Measurements from ENCODE around the gene CCDC27. TPM values are rescaled to one million over a fixed set of nuclear protein-coding genes. Genes with fewer than 3 reads are reported as not detected.

The CCDC27 gene
- total RNA-seq, 4 donors from 2014 or later = not detected

DNA sequence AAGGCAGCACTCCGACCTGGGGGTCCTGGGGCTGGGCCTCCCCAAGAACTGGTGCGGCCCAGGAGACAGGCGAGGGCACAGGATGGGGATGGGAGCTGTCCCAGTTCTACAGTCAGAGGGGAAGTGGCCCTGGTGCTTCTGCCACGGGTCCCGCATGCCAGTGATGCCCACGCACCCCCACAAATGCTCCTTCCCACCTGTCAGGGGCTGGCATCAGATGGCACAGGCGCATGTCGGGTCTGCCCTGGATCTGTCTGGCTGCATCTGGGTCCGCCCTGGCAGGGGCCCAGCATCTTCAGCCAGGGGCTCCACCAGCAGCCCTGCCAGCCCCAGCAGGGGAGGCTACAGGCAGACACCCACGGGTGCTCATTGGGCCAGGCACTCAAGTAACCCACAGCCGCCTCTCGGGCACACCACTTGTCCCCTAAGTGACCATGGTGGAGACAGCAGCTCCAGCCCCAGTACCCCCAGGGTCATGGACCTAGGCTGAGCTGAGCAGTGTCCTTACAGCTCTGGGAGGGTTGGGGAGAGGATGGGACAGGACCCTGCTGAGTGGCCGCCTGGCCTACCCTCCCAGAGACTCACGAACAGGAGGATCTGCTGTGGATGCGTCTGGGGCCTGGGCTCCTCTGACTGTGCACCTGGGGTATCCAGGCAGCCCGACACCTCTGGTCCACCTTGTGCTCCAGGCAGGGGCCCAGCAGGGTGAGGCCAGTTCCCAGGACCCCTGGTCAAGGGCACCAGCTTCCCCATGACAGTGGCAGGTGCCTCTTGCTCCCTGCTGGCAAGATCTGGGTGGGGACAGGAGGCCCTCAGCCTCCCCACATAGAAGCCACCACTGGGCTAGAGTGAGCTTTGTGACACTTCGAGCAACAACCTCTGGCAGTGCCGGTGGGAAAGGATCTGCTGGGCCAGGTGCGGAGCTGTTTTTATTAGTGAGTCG is 25.7 kb downstream of the CCDC27 start:
- intact Hi-C loops (cut with DNase I; ENCODE audit: low total_unique reads) = no loop called here
- no peak for TF ChIP-seq POLR2A (IDR thresholded peaks at IDR 0.05)
- TF ChIP-seq, protein P1, sequence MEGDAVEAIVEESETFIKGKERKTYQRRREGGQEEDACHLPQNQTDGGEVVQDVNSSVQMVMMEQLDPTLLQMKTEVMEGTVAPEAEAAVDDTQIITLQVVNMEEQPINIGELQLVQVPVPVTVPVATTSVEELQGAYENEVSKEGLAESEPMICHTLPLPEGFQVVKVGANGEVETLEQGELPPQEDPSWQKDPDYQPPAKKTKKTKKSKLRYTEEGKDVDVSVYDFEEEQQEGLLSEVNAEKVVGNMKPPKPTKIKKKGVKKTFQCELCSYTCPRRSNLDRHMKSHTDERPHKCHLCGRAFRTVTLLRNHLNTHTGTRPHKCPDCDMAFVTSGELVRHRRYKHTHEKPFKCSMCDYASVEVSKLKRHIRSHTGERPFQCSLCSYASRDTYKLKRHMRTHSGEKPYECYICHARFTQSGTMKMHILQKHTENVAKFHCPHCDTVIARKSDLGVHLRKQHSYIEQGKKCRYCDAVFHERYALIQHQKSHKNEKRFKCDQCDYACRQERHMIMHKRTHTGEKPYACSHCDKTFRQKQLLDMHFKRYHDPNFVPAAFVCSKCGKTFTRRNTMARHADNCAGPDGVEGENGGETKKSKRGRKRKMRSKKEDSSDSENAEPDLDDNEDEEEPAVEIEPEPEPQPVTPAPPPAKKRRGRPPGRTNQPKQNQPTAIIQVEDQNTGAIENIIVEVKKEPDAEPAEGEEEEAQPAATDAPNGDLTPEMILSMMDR (IDR thresholded peaks at IDR 0.05) = no peak
- H3K27me3 ChIP-seq = no peaks in the 10 kb centered on the region
- no peak overlapping the region for H3K4me3 ChIP-seq
- H3K9me3 ChIP-seq = no peaks in the 10 kb centered on the region
- no peak for DNase-seq
- peaks cover 0 to 6% of the 10 kb centered on the region in 2 donors for H3K4me1 ChIP-seq
- no peak overlapping the region for H3K27ac ChIP-seq
- no peaks in the 10 kb centered on the region for H3K36me3 ChIP-seq

DNA sequence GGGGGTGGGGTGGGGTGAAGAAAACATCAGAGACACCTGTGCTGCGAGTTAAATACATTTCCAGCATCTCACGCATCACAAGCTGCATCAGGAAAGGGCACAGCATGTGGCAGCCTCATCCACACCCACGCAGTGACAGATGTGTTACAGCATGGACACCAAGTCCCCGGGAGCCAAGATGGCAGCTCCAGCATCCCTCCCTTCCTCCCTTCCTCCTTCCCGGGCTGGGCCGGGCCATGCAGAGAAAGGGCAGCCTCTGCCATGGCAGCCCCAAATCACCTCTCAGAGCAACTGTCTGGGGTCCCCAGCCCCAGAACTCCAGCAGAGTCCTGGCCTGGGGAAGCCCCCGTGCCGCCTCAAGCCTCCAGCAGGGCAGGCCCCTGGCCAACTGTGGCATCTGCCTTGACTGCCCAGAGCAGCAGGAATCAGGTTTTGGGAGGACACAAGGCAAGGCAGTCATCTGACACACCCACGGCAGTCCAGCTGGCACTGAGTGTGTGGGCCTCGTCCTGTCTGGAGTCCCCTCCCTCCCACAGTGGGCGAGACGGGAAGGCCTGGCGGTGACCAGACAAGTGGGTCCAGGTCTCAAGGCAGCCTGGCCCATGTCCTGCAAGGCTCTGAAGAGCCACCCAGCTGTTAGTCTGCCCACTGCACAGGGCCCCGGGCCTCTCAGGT is 26.5 kb downstream of the CCDC27 start:
- DNase-seq = no peak
- intact Hi-C loops (cut with DNase I; ENCODE audit: low total_unique reads) = no loop called here
- Histone ChIP-seq H3K27ac (no peak overlapping the region), H3K27me3 (no peaks in the 10 kb centered on the region), H3K4me3 (no peak overlapping the region), H3K4me1 (peaks cover 0 to 6% of the 10 kb centered on the region in 2 donors), H3K36me3 (no peaks in the 10 kb centered on the region), H3K9me3 (no peaks in the 10 kb centered on the region)
- TF ChIP-seq, protein P1 (IDR thresholded peaks at IDR 0.05) = no peak
- TF ChIP-seq POLR2A (IDR thresholded peaks at IDR 0.05) = no peak

DNA sequence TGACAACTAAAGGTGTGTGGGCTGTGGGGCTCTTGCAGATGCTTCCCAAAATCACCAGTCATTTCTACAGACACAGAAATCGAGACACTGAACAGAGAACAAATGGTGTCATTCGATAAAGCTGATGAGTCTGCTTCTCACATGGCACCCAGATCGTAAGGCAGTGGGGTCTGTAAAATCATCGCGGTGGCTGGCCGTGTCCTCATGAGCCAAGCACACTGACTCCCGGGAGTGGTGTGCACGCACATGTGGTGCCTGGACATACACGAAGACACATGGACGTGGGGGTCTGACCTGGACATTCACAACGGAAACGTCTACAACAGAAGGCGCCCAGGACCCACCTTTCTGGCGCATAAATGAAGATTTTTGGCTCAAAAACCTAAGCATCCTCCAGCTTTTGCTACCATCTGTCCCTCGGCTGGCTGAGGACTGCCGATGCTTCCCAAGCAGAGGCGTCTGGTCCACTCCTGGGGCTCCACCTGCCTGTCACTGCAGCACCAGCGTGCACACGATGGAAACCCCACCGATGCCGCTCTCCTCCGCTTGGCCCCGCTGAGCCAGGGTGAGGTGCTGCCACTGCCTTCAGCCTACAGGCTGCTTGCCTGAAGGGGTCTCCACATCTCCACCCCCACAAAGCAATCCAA is 27.1 kb downstream of the CCDC27 start:
- intact Hi-C loops (cut with DNase I; ENCODE audit: low total_unique reads) = no loop called here
- DNase-seq = no peak
- TF ChIP-seq, protein P1 (IDR thresholded peaks at IDR 0.05) = no peak
- TF ChIP-seq POLR2A (IDR thresholded peaks at IDR 0.05) = no peak
- Histone ChIP-seq H3K4me3 (no peak overlapping the region), H3K4me1 (peaks cover 0 to 6% of the 10 kb centered on the region in 2 donors), H3K27me3 (no peaks in the 10 kb centered on the region), H3K27ac (no peak overlapping the region), H3K9me3 (no peaks in the 10 kb centered on the region), H3K36me3 (no peaks in the 10 kb centered on the region)

DNA sequence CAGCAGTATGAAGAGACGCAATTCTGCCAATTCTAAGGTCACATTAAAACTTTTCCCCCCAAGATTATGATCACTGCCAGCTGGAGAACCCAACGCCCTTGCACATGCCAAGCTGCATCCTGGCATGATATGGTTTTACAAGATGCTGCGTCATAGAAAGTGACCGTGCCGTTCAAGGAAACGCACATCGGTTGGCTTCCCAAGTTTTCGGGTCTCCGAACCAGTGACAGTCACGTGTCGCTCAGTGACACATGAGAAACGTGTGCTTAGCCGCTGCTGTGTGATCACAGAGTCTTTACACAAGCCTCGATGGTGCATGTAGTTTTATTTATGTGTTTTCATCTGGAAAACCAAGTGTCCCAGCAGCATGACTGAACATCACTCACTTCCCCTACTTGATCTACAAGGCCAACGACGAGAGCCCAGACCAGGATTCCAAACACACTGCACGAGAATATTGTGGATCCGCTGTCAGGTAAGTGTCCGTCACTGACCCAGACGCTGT is 27.7 kb downstream of the CCDC27 start:
- Histone ChIP-seq H3K36me3 (no peaks in the 10 kb centered on the region), H3K27me3 (no peaks in the 10 kb centered on the region), H3K4me3 (no peak overlapping the region), H3K27ac (no peak overlapping the region), H3K9me3 (no peaks in the 10 kb centered on the region), H3K4me1 (peaks cover 0 to under 1% of the 10 kb centered on the region in 2 donors)
- intact Hi-C loops (cut with DNase I; ENCODE audit: low total_unique reads) = no loop called here
- no peak for TF ChIP-seq POLR2A (IDR thresholded peaks at IDR 0.05)
- TF ChIP-seq, protein P1 (IDR thresholded peaks at IDR 0.05) = no peak
- DNase-seq = no peak
